GM18867 (cell line): ENCODE measurements around the gene ANKH.
"Not testable (repeated sequence)": the region's sequence is repeated elsewhere in the genome, so short reads cannot be mapped to it uniquely, and the experiment has no call there.

Experiments used
- ATAC-seq: cut with Tn5 transposase; IDR thresholded peaks from one replicate; pipeline ENCODE4 v1.9.1; 2021; ENCODE audit warnings: mild to moderate bottlenecking, moderate library complexity; ENCODE audit not compliant: unreplicated experiment

Gene ANKH

GRCh38 chr5:14871214-14872069, at the start of gene ANKH:
Gene ANKH (minus strand): TSS chr5:14871778. CDS start chr5:14871447, 331 bp downstream.
- peak; percentile 96 for ATAC-seq

GRCh38 chr5:14920121-14920520, 48.5 kb upstream of the ANKH start:
- no peak for ATAC-seq

- not testable (repeated sequence) for ATAC-seq
Observed at GRCh38 chr5:14919106-14919505, 47.5 kb upstream of the ANKH start.

GRCh38 chr5:14917719-14918118, 46.1 kb upstream of the ANKH start:
- no peak for ATAC-seq

- ATAC-seq: no peak
Observed at GRCh38 chr5:14915291-14915952, 43.8 kb upstream of the ANKH start.

GRCh38 chr5:14914623-14915260, 43.2 kb upstream of the ANKH start:
- no peak for ATAC-seq

- no peak for ATAC-seq
Observed at GRCh38 chr5:14914193-14914592, 42.6 kb upstream of the ANKH start.

- ATAC-seq: no peak
Observed at GRCh38 chr5:14913096-14913495, 41.5 kb upstream of the ANKH start.

- no peak for ATAC-seq
Observed at GRCh38 chr5:14912206-14912605, 40.6 kb upstream of the ANKH start.

- no peak for ATAC-seq
Observed at GRCh38 chr5:14909369-14909768, 37.8 kb upstream of the ANKH start.

- ATAC-seq: no peak
Observed at GRCh38 chr5:14908172-14908571, 36.6 kb upstream of the ANKH start.

GRCh38 chr5:14906628-14907027, 35.0 kb upstream of the ANKH start:
- no peak for ATAC-seq

GRCh38 chr5:14902826-14903560, 31.4 kb upstream of the ANKH start:
- ATAC-seq: no peak

GRCh38 chr5:14901462-14902051, 30.0 kb upstream of the ANKH start:
- no peak for ATAC-seq

GRCh38 chr5:14900693-14901461, 29.3 kb upstream of the ANKH start:
- ATAC-seq: no peak

GRCh38 chr5:14896131-14896530, 24.6 kb upstream of the ANKH start:
- no peak for ATAC-seq

- no peak for ATAC-seq
Observed at GRCh38 chr5:14895301-14895700, 23.7 kb upstream of the ANKH start.

GRCh38 chr5:14894748-14895147, 23.2 kb upstream of the ANKH start:
- no peak for ATAC-seq

GRCh38 chr5:14893381-14893780, 21.8 kb upstream of the ANKH start:
- ATAC-seq: no peak

GRCh38 chr5:14890846-14891245, 19.3 kb upstream of the ANKH start:
- no peak for ATAC-seq
